Measurements from ENCODE around the gene MS4A3.
"Not testable (repeated sequence)": the region's sequence is repeated elsewhere in the genome, so short reads cannot be mapped to it uniquely, and the experiment has no call there.

The MS4A3 gene, protein sequence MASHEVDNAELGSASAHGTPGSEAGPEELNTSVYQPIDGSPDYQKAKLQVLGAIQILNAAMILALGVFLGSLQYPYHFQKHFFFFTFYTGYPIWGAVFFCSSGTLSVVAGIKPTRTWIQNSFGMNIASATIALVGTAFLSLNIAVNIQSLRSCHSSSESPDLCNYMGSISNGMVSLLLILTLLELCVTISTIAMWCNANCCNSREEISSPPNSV

DNA sequence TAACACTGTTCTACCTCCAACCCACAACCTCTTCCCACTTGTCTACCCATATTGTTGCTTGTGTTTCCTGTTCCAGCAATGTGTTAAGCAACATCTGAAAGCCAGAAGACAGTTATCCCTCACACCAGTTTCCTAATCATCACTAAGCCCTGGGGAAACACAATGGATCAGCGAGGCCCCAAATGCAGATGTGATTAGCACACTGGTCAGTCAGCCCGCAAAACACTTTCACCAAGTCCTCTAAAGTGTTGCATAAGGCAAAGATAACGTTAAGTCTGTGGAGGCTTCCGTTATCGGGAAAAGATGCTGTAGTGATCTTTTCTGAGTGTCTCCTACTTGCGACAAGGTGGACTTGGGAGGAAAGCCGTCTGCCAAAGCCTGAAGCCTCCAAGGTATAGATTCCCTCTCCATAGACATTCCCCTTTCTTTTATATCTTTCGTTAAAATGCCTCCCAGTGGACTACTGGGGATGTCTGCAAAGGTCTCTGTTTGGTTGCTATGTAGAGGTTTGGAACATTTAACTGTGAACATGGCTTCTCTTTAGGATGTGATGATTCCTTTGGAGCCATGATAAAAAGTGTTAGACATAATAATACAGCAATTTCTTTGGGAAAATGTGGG lies at the start of gene MS4A3:
TSS of gene MS4A3 (plus strand) at position 317 of the 621 bp plus-strand sequence. CDS start 4,496 bp downstream, outside the sequence.
- TF ChIP-seq Cebpa-rat (IDR thresholded peaks at IDR 0.05): no peak
- no peak within 1 kb of the TSS for H3K4me3 ChIP-seq
- no peak within 1 kb of the TSS for H3K9ac ChIP-seq

GRCh38 chr11:60016881-60017280 lies 39.6 kb upstream of the MS4A3 start, which contains the start of gene OOSP4B:
OOSP4B (plus strand) TSS chr11:60017181.
- no peak for TF ChIP-seq Cebpa-rat (IDR thresholded peaks at IDR 0.05)
- no peaks in the 10 kb centered on the region for H3K27me3 ChIP-seq
- no peak within 1 kb of the TSS for H3K27ac ChIP-seq
- H3K9ac ChIP-seq: no peak within 1 kb of the TSS
- H3K4me1 ChIP-seq: no peaks in the 10 kb centered on the region
- H3K4me3 ChIP-seq: no peak within 1 kb of the TSS
- peaks cover 7% of the 10 kb centered on the region for H3K9me3 ChIP-seq
- H3K4me2 ChIP-seq: no peak within 1 kb of the TSS
- no peaks in the 10 kb centered on the region for H4K20me1 ChIP-seq
- no peaks in the 10 kb centered on the region for H3K36me3 ChIP-seq

More for the DNA sequence above, at the start of gene MS4A3:
- H4K20me1 ChIP-seq: no peaks in the 10 kb centered on the region
- no peak within 1 kb of the TSS for H3K4me2 ChIP-seq
- no peaks in the 10 kb centered on the region for H3K36me3 ChIP-seq
- no peaks in the 10 kb centered on the region for H3K27me3 ChIP-seq
- no peaks in the 10 kb centered on the region for H3K9me3 ChIP-seq
- H3K4me1 ChIP-seq: no peaks in the 10 kb centered on the region
- H3K27ac ChIP-seq: no peak within 1 kb of the TSS

GRCh38 chr11:60018058-60018457 lies 38.4 kb upstream of the MS4A3 start:
- H3K27ac ChIP-seq: no peak overlapping the region
- H3K4me2 ChIP-seq: no peak overlapping the region
- H3K4me3 ChIP-seq: no peak overlapping the region
- no peaks in the 10 kb centered on the region for H4K20me1 ChIP-seq
- no peaks in the 10 kb centered on the region for H3K27me3 ChIP-seq
- no peak for TF ChIP-seq Cebpa-rat (IDR thresholded peaks at IDR 0.05)
- no peaks in the 10 kb centered on the region for H3K4me1 ChIP-seq
- no peaks in the 10 kb centered on the region for H3K36me3 ChIP-seq
- H3K9ac ChIP-seq: no peak overlapping the region
- H3K9me3 ChIP-seq: peaks cover 7% of the 10 kb centered on the region

DNA sequence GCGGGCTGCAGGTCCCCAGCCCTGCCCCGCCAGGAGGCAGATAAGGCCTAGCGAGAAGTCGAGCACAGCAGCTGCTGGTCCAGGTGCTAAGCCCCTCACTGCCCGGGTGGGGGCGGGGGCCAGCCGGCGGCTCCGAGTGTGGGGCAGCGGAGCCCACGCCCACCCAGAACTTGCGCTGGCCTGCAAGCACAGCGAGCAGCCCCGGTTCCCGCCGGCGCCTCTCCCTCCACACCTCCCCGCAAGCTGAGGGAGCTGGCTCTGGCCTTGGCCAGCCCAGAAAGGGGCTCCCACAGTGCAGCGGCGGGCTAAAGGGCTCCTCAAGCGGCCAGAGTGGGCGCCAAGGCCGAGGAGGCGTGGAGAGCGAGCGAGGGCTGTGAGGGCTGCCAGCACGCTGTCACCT lies 36.1 kb upstream of the MS4A3 start:
- not testable (repeated sequence) for H4K20me1 ChIP-seq, H3K4me2 ChIP-seq, H3K9ac ChIP-seq, H3K9me3 ChIP-seq, H3K27ac ChIP-seq, H3K4me1 ChIP-seq, H3K36me3 ChIP-seq, H3K27me3 ChIP-seq, H3K4me3 ChIP-seq

DNA sequence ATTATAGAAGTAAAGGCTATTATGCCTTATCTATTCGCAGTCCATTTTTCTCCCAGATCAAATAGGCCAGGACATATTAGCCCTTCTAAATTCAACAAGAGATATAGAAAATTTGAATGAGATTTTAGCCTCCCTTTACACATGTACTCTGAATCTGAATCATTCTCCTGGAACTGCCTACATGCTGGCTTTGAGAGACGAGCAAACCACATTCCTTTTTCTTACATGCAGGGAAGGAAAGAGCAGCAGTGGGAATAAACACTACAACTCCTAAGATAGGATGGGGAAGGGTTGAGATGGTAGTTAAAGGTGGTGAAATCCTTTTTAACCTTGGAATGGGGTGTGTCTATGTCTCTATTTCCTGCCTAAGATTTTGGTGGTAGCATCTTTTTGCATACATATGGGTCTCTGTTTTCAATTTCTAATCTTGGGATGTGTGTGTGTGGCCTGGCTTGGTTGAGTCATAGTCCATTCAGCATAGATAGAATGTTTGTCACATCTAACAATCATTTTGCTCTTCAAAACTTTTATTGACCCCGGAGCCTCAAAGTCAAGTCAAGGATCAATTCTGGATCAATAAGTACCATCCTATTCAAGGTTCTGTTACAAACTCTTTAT lies 27.3 kb upstream of the MS4A3 start:
- H3K9me3 ChIP-seq: no peaks in the 10 kb centered on the region
- H3K9ac ChIP-seq: no peak overlapping the region
- H3K27me3 ChIP-seq: no peaks in the 10 kb centered on the region
- no peak for TF ChIP-seq Cebpa-rat (IDR thresholded peaks at IDR 0.05)
- H3K4me2 ChIP-seq: no peak overlapping the region
- no peaks in the 10 kb centered on the region for H3K4me1 ChIP-seq
- no peak overlapping the region for H3K27ac ChIP-seq
- H3K4me3 ChIP-seq: no peak overlapping the region
- H4K20me1 ChIP-seq: no peaks in the 10 kb centered on the region
- no peaks in the 10 kb centered on the region for H3K36me3 ChIP-seq

- H3K36me3 ChIP-seq: no peaks in the 10 kb centered on the region
- no peak for TF ChIP-seq Cebpa-rat (IDR thresholded peaks at IDR 0.05)
- H3K4me2 ChIP-seq: no peak within 1 kb of the TSS
- no peak within 1 kb of the TSS for H3K9ac ChIP-seq
- no peaks in the 10 kb centered on the region for H4K20me1 ChIP-seq
- H3K4me3 ChIP-seq: no peak within 1 kb of the TSS
- no peak within 1 kb of the TSS for H3K27ac ChIP-seq
- no peaks in the 10 kb centered on the region for H3K27me3 ChIP-seq
- no peaks in the 10 kb centered on the region for H3K4me1 ChIP-seq
- H3K9me3 ChIP-seq: no peaks in the 10 kb centered on the region
Observed at GRCh38 chr11:60040109-60040508, 16.4 kb upstream of the MS4A3 start, which contains the start of gene OOSP2. OOSP2 (plus strand) TSS chr11:60040409; CDS start chr11:60040460, 51 bp downstream.

GRCh38 chr11:60050422-60050821 lies 6.0 kb upstream of the MS4A3 start:
- not testable (repeated sequence) for H3K4me2 ChIP-seq, H3K27me3 ChIP-seq, H3K27ac ChIP-seq, H3K4me1 ChIP-seq, H3K4me3 ChIP-seq, H3K36me3 ChIP-seq, H3K9me3 ChIP-seq, H4K20me1 ChIP-seq, H3K9ac ChIP-seq

DNA sequence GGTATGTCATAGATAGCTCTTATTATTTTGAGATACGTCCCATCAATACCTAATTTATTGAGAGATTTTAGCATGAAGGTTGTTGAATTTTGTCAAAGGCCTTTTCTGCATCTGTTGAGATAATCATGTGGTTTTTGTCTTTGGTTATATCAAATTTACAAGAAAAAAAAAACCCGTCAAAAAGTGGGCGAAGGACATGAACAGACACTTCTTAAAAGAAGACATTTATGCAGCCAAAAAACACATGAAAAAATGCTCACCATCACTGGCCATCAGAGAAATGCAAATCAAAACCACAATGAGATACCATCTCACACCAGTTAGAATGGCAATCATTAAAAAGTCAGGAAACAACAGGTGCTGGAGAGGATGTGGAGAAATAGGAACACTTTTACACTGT lies 5.6 kb upstream of the MS4A3 start:
- not testable (repeated sequence) for H3K27ac ChIP-seq, H3K4me3 ChIP-seq, H3K4me2 ChIP-seq

GRCh38 chr11:60059052-60059451 lies 2.6 kb downstream of the MS4A3 start:
- H3K36me3 ChIP-seq: no peaks in the 10 kb centered on the region
- peaks cover 2% of the 10 kb centered on the region; the same call in 1 of the 2 replicates for H3K4me1 ChIP-seq
- no peaks in the 10 kb centered on the region for H3K9me3 ChIP-seq
- no peak for TF ChIP-seq Cebpa-rat (IDR thresholded peaks at IDR 0.05)
- no peak overlapping the region for H3K4me2 ChIP-seq
- no peak overlapping the region for H3K27ac ChIP-seq
- H4K20me1 ChIP-seq: no peaks in the 10 kb centered on the region
- H3K4me3 ChIP-seq: no peak overlapping the region
- H3K9ac ChIP-seq: no peak overlapping the region
- H3K27me3 ChIP-seq: no peaks in the 10 kb centered on the region

More for the DNA sequence above, 5.6 kb upstream of the MS4A3 start:
- not testable (repeated sequence) for H3K36me3 ChIP-seq, H3K4me1 ChIP-seq, H3K27me3 ChIP-seq, H3K9ac ChIP-seq, H4K20me1 ChIP-seq, H3K9me3 ChIP-seq

GRCh38 chr11:60059521-60060240 lies 3.2 kb downstream of the MS4A3 start:
- Histone ChIP-seq H3K4me1 (peaks cover 5% of the 10 kb centered on the region; the same call in 1 of the 2 replicates), H3K27ac (no peak overlapping the region), H3K27me3 (no peaks in the 10 kb centered on the region), H3K9me3 (no peaks in the 10 kb centered on the region), H3K4me2 (no peak overlapping the region), H3K9ac (no peak overlapping the region), H3K4me3 (no peak overlapping the region), H4K20me1 (no peaks in the 10 kb centered on the region), H3K36me3 (no peaks in the 10 kb centered on the region)
- no peak for TF ChIP-seq Cebpa-rat (IDR thresholded peaks at IDR 0.05)
